ENCODE data around the gene SERTAD1.
"Not testable (repeated sequence)": the region's sequence is repeated elsewhere in the genome, so short reads cannot be mapped to it uniquely, and the experiment has no call there.

Gene SERTAD1, protein sequence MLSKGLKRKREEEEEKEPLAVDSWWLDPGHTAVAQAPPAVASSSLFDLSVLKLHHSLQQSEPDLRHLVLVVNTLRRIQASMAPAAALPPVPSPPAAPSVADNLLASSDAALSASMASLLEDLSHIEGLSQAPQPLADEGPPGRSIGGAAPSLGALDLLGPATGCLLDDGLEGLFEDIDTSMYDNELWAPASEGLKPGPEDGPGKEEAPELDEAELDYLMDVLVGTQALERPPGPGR

DNA sequence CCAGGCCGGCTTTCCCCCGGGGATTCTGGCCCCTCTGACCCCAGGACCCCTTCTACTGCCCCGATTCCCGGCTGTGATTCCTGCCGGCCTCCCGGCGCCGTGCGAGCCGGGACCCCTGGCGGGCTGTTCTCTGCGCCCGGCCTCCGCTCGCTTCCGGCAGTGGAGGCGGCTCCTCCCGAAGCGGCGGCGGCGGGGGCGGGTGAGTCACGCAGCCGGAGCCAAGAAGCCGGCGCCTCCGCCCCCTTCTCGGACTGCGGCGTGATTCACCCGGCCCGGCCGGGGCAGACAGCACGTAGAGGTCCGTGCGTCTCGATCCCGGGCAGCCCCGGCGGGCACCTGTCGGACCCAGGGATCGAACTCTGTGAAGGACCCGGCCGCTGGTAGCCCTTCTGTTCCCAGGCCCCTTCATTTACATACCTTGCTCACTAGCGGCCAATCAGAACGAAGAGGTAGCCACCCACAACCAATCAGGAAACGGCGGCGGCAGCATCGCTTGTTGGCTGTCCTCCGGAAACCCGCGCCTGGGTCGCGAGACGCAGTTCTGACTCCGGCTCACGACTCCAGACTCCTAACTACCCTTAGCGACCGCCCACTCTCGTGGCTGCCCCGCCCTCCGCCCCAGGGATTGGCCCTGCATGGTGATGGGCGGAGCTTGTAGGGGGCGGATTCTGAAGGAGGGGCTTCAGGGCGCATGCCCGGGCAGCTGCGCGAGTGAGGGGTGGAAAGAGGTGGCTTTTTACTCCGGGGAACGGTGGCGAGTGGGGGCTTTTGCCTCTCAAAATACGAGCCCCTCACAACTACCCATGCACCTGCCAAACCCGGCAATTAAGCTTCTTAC is at the start of gene SERTAD1:
SERTAD1 (minus strand) TSS at position 543 of the 838 bp plus-strand sequence. CDS start 2,446 bp downstream, outside the sequence.
- DNase-seq (ENCODE audit: low read depth in 2 of 2): peak; percentile 100

DNA sequence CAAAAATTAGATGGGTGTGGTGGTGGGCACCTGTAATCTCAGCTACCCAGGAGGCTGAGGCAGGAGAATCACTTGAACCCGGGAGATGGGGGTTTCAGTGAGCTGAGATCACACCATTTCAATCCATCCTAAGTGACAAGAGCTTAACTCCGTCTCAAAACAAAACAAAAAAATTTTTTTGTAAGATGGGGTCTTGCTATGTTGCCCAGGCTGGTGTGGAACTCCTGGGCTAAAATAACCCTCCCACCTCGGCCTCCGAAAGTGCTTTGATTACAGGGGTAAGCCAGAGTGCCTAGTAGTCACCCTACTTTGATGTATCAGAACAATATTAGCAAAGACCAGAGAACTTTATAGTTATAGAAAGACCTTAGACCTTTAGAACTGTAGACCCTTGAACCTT is 48.9 kb upstream of the SERTAD1 start:
- DNase-seq (ENCODE audit: low read depth in 2 of 2): no peak

DNA sequence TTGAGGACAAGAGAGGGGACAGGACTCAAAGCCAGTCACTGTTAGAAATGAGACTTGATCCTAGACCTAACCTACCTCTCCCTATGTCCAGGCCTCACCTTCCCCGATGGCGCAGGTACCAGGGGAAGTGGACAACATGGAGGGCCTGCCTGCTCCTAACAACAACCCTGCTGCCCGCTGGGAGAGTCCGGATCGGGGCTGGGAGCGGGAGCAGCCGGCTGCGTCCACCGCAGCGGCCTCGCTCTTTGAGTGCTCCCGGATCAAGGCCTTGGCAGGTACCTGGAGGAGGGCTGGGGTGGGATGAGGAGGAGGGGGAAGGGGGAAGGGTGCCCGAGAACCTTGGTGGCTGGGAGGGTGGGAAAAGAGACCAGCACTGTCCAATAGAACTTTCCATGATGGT is 46.7 kb upstream of the SERTAD1 start:
- no peak for DNase-seq (ENCODE audit: low read depth in 2 of 2)

DNA sequence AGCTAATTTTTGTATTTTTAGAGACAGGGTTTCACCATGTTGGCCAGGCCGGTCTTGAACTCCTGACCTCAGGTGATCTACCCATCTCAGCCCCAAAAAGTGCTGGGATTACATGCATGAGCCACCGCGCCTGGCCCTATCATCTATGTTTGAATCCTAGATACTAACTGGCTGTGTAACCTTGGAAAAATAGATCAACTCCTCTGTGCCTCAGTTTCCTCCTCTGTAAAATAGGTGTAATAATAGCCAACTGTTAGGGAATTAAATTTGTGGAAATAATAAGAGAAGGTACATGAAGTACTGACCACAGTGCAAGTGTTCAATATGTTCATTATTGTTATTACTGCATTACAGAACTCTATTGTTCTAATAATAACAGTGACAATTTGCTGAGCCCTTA is 45.3 kb upstream of the SERTAD1 start:
- DNase-seq (ENCODE audit: low read depth in 2 of 2): no peak

DNA sequence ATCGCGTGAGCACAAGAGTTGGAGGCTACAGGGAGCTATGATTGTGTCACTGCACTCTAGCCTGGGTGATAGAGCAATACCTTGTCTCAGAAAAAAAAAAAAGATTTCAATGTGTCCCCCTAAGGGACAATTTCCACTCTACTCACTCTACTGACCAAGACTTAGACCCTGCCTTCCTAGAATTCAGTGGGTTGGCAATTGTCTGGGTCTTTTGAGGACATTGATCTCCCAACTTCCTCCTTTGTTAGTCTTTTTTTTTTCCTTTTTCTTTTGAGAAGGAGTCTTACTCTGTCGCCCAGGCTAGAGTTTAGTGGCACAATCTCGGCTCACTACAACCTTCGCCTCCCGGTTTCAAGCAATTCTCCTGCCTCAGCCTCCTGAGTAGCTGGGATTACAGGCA is 43.2 kb upstream of the SERTAD1 start:
- DNase-seq (ENCODE audit: low read depth in 2 of 2): no peak

DNA sequence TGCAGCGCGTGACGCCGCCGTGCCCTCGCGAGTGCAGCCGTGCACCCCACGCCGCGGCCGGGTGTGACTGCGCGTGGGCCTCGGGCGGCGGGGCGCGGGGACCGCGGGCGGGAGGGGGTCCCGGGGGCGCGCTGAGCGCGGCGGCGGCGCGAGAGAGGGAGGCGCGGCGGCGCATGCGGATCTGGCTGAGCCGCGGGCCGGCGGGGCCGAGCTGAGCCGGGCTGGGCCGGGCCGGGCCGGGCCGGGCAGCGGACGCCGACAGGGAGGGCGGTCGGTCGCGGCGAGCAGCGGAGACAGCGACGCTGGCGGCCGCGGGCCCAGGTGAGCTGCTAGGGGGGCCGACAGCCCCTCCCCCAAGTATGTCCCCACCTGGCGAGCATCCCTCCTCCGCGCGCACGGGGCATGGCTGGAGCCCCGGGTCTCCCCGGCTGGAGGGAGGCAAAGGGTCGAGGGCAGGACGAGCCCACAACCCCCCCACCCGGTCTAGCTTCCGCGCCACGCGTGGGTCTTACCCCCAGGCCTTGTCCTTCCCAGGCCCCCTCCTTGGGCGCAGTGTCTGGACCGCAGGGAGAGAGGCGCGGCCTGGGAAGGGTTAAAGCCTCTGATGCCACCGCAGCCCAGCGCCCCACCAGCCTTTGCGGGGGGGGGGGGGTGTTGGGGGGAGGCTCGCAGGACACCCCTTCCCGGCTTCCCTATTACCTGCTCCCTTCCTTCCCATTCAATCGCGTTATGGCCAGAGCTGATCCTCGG is 41.4 kb upstream of the SERTAD1 start, which contains the start of gene SPTBN4:
SPTBN4 (plus strand) TSS at position 17 of the 750 bp plus-strand sequence. CDS start 5,621 bp downstream, outside the sequence.
- DNase-seq (ENCODE audit: low read depth in 2 of 2): no peak

DNA sequence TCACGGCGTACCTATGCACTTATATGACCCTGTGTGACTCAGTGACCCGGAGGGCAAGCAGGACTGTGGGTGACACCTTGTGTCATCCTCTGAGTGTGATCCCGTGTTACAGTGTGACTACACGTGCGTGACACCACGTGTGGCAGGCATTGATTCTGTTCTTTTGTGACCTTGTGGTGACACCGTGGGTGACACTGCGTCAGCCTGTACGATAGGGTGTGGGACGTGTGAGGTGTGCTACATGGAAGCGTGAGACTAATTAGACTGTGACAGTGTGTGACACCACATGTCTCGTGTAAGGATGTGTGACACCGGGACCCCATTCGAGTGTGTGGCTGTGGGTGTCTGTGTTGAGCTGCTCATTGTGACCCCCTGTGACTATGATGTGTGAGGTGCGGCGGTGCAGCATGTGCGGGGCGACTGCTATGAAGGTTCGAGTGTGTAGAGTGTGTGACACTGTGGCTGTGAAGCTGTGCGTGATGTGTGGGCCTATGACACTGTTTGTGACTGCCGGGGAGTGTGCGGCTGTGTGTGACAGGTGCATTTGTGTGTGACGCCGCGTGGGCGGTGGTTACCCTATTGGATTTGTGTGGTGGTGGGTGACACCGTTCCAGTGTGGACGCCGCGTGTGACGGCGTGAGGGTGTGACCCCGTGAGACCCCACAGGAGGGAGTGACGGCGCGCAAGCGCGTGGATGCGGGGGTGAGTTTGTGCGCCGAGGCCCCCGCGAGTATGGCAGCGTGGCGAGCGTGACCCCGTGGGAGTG is 40.6 kb upstream of the SERTAD1 start:
- DNase-seq (ENCODE audit: low read depth in 2 of 2): peak in 1 of 2 donors; percentile 58

DNA sequence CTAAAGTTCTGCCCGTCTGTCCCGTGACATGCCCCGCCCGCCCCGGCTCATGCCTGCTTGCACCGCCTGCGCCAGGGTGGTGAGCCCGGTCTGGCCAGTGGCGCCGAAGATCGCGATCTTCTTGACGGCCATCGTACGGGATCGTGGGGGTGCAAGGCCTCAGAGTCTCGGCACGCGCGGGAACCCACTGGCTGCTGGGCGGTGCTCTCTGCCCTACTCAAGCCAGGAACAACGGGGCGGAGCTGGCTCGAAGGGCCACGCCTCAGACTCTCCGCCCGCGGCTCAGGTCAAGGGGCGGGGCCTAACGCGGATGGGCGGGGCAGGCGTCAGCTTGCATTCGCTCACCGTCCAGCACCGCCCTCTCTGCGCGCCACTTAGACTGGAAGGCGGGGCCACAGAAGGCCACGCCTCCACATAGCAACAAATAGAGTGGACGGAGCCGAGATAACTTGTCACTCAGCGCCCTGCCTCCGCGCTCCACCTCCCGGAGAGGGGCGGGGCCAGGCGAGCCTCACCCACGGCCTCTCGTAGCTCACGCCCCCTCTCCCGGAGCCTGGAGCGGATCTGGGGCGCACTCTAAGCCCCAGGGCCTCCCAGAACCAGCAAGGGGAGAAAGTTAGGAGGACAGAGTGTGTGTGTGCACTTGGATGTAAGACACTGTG is 39.9 kb upstream of the SERTAD1 start, which contains the start of gene BLVRB:
BLVRB (minus strand) TSS at position 189 of the 662 bp plus-strand sequence; CDS start at position 132, 57 bp downstream.
- peak; percentile 99 to 100 for DNase-seq (ENCODE audit: low read depth in 2 of 2)

DNA sequence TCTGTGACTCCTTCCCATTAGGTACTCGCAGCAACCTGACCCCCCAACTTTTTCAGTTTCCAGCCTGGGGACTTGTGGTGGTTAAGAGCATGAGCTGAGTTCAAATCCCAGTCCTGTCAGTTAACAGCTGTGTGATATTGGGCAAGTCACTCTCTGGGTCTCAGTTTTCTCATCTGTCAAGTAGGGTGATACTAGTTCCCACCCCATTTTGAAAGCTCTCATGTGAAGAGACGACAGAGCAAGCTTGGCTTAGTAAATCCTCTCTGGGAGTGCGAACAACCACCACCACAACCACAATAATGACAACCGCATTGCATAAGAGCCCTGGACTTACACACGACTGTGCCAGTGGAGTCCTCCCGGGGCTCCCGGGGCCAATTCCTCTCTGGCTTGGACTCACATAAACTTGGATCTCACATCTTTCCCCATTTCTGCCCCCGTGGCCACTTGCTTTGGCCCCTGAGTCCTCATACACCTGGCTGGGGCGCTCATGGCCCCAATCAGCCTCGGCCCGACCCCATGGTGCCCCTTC is 39.3 kb upstream of the SERTAD1 start:
- DNase-seq (ENCODE audit: low read depth in 2 of 2): no peak

DNA sequence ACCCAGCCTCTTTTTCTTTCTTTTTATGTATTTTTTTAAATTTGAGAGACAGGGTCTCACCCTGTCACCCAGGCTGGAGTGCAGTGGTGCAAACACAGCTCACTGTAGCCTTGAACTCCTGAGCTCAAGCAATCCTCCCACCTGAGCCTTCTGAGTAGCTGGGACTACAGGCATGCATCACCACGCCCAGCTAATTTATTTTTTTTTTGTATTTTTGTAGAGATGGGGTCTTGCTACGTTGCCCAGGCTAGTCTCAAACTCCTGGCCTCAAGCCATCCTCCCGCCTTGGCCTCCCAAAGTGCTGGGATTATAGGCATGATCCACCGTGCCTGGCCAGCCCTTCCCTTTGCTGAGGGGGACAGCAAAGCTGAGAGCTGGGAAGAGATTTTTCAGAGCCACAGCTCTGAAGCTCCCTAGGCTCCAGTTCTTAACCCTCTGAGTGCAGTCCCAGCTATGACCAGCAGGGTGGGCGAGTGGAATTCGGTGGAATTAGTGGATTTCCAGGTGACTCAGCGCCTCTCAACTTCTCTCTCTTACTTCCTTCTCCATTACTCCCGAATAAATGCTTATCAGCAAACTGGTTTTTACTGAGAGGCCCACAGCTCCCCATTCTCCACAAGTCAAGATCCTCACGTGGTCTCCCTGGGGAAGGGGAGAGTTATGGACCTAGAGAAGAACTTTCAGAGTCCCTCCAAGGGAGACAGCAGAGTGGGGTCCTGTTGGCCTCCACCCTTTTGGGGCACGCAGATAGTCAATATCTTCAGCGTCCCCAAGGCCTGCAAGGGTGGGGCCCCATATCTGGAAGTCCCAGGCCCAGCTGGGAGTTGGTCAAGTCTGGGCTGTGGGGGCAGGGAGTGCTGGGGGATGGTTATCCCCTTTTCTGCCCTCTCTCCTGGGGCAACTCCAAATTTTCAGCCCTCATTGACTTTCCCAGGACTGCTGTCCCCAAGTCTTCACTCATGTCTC is 38.5 kb upstream of the SERTAD1 start:
- peak in 1 of 2 donors; percentile 66 for DNase-seq (ENCODE audit: low read depth in 2 of 2)

DNA sequence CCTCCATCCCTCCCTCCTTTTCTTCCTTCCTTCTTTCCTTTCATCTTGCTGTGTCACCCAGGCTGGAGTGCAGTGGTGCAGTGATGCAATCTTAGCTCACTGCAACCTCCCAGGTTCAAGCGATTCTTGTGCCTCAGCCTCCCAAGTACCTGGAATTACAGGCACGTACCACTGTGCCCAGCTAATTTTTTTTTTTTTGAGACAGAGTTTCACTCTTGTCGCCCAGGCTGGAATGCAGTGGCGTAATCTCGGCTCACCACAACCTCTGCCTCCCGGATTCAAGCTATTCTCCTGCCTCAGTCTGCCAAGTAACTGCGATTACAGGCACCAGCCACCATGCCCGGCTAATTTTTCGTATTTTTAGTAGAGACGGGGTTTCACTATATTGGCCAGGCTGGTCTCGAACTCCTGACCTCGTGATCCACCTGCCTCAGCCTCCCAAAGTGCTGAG is 37.8 kb upstream of the SERTAD1 start:
- DNase-seq (ENCODE audit: low read depth in 2 of 2): not testable (repeated sequence)

DNA sequence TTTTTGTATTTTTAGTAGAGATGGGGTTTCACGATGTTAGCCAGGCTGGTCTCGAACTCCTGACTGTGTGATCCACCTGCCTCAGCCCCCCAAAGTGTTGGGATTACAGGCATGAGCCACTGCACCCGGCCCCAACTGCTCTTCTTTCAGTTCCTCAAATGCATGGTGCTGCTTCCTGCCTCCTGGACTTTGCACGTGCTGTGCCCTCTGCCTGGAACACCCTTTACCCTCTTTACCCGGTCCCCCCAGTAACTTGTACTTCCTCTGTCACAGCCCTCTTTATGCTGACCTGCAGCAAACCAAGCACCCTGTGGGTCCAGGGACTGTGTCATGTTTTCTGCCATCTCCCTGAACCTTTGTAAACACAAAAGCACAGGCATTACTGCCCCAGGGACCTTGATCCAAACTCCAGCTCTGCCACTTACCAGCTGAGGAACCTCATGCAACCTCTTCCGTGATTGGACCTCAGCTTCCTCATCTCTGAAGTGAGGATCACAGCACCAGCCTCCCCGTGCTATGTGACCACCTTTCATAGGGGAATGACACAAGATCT is 36.0 kb upstream of the SERTAD1 start:
- DNase-seq (ENCODE audit: low read depth in 2 of 2): no peak

DNA sequence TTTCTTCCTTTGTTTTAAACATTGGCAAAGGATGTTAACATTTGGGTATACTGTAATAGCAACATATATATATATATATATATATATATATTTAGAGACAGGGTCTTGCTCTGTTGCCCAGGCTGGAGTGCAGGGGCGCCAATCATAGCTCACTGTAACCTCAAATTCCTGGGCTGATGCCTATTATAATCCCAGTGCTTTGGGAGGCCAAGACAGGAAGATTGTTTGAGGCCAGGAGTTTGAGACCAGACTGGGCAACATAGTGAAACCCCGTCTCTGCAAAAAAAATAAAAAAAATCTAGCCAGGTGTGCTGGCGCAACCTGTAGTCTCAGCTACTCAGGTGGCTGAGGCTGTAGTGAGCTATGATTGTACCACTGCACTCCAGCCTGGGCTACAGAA is 34.4 kb upstream of the SERTAD1 start:
- DNase-seq (ENCODE audit: low read depth in 2 of 2): no peak

DNA sequence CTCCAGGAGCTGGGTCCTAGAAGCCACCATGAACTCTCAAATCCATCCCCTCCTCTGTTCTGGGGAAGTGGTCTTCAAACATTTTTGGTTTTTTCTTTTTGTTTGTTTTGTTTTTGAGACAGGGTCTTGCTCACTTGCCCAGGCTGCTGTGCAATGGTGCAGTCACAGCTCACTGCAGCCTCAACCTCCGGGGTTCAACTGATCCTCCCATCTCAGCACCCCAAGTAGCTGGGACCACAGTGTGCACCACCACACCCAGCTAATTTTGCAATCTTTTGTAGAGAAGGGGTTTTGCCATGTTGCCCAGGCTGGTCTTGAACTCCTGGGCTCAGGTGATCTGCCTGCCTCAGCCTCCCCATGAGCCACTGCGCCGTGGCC is 32.8 kb upstream of the SERTAD1 start:
- no peak for DNase-seq (ENCODE audit: low read depth in 2 of 2)

DNA sequence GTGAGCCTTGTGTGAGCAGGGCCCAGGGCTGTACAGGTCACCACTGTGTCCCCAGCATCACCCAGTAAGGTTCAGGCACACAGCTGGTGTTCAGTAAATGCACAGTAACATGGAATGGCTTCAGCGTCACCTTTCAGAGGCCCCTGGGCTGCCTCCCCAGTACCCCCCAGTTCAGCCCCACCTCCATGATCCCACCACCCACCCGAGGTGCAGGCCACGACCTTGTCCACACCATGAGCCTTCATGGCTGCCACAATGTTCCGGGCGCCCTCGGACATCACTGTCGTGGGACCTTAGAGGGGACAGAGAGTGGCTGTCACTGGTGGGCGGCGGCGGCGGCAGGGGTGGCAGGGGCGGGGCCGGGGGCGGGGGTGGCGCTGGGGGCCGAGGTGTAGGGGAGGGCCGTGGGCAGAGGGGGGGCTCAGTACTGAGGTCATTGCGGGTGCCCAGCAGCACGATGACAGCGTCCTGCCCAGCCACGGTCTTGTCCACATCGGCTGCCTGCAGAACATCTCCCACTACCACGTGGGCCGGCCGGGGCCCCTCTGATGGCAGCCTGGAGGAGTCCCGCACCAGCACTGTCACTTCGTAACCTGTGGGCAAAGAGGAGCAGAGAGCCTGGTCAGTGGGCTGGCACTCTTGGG is 32.3 kb upstream of the SERTAD1 start:
- no peak for DNase-seq (ENCODE audit: low read depth in 2 of 2)

DNA sequence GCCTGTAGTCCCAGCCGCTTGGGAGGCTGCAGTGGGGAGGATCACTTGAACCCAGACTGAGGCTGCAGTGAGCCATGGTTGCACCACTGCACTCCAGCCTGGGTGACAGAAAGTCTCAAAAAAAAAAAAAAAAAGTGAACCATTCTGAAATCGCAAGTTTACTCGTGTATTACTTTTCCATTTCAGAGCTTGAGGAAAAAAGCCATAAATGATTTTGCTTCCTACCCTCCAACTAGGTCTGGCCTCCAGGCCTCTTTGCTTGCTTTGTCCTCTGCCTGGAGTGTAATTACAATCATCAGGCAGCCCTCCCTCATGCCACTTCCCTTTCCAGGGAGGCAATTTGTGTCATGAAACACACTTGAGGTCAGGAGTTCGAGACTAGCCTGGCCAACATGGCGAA is 31.3 kb upstream of the SERTAD1 start:
- DNase-seq (ENCODE audit: low read depth in 2 of 2): no peak

DNA sequence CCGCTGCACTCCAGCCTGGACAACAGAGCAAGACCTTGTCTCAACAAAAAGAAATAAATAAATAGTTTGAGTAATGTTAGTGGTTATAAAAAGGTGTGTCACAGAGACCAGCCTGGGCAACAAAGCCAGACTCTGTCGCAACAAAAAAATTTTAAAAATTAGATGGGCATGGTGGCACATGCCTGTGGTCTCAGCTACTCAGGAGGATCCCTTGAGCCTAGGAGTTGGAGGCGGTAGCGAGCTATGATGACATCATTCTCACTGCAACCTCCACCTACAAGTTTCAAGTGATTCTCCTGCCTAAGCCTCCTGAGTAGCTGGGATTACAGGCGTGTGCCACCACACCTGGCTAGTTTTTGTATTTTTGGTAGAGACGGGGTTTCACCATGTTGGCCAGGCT is 28.2 kb upstream of the SERTAD1 start:
- not testable (repeated sequence) for DNase-seq (ENCODE audit: low read depth in 2 of 2)

DNA sequence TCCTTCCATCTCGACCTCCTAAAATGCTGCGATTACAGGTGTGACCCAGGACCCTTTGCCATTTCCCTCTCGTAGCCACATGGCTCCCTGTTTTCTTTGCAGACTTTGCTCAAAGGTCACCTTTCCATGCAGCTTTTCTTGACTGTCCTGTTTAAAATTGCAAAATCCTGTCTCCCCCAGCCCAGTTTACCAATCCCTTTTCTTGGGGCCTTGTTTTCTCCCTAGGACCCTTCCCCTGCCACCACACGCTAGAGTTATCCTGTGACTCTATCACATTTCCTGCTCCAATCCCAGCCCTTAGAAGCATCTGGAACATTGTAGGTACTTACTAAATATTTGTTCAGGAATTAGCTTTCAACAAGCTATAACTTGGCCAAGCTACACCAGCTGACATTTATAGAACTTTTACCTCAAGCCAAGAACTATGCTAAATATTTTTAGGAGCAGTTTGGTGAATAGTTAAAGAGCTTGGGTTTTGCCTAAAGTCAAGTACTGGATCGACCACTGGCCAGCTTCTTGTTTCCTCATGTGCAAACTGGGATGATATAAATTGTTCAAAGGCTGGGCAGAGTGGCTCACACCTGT is 27.5 kb upstream of the SERTAD1 start:
- no peak for DNase-seq (ENCODE audit: low read depth in 2 of 2)
